Epithelial cell of esophagus (primary cell): ENCODE measurements around the gene CHADL.

Experiments used
- DNase-seq: peaks from one replicate; pipeline ENCODE4 v3.0.0; 2010; ENCODE audit warnings: low read depth
- H3K4me3 ChIP-seq: 2 replicates; pipeline ENCODE4 v1.5.1; 2011; ENCODE audit warnings: mild to moderate bottlenecking, low read length, control low read depth
- TF ChIP-seq, protein P1 (sequence below): IDR thresholded peaks from 2 replicates; pipeline ENCODE4 v1.5.1; 2011; ENCODE audit warnings: low read depth, mild to moderate bottlenecking, low read length, control low read depth, inconsistent platforms; ENCODE audit not compliant: insufficient read depth; ENCODE audit errors: missing control alignments

The CHADL gene

DNA sequence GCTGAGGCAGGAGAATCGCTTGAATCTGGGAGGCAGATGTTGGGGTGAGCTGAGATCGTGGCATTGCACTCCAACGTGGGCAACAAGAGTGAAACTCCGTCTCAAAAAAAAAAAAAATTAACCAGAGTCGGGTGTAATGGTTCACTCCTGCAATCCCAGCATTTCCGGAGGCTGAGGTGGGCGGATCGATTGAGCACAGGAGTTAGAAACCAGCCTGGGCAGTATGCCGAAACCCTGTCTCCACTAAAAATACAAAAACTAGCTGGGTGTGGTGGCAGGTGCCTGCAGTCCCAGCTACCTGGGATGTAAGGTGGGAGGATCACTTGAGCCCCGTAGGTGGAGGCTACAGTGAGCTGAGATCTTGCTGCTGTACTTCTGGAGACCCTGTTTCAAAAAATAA, 43.7 kb upstream of the CHADL start:
- peak; percentile 47 for DNase-seq
- TF ChIP-seq, protein P1, sequence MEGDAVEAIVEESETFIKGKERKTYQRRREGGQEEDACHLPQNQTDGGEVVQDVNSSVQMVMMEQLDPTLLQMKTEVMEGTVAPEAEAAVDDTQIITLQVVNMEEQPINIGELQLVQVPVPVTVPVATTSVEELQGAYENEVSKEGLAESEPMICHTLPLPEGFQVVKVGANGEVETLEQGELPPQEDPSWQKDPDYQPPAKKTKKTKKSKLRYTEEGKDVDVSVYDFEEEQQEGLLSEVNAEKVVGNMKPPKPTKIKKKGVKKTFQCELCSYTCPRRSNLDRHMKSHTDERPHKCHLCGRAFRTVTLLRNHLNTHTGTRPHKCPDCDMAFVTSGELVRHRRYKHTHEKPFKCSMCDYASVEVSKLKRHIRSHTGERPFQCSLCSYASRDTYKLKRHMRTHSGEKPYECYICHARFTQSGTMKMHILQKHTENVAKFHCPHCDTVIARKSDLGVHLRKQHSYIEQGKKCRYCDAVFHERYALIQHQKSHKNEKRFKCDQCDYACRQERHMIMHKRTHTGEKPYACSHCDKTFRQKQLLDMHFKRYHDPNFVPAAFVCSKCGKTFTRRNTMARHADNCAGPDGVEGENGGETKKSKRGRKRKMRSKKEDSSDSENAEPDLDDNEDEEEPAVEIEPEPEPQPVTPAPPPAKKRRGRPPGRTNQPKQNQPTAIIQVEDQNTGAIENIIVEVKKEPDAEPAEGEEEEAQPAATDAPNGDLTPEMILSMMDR: no peak
- peak overlapping the region; percentile 86 for H3K4me3 ChIP-seq

DNA sequence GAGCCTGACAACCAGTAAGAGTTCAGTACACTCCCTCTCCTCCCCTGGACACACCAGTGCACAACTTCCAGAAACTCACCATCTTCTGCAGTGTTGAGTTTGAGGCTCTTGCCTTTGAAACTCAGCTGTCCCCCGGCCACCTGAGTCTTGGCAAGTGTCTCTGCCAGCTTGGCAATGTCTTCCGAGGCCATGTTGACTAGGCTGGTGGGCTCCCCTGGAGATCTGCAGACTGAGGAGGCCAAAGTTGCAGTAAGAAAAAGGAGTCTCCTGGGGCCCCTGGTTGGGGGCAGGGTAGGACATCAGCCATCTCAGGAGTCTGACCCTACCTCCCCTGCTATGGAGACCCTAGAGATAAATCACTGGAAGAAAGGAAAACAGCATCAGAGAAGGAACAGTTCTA, 40.1 kb upstream of the CHADL start:
- no peak for DNase-seq
- H3K4me3 ChIP-seq: no peak overlapping the region
- TF ChIP-seq, protein P1: no peak

DNA sequence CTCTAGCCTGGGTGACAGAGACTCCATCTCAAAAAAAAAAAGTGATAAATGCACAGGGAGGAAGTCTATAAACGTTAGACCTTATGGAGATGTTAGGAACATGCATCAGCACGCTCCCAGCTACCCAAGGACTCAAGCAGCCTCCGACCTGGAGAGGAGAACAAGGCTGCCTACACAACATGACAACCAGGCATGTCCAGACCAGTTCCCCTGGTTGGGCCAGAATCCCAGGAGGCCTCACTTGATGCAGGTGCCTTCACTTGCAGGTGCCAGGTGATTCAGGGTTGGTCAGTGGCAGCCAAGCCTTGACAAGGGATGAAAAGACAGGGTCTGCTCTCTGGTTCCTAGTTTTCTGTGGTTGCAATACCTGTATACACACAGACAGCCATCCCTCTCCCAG, 39.3 kb upstream of the CHADL start:
- peak; percentile 100 for DNase-seq
- H3K4me3 ChIP-seq: no peak overlapping the region
- TF ChIP-seq, protein P1: no peak

DNA sequence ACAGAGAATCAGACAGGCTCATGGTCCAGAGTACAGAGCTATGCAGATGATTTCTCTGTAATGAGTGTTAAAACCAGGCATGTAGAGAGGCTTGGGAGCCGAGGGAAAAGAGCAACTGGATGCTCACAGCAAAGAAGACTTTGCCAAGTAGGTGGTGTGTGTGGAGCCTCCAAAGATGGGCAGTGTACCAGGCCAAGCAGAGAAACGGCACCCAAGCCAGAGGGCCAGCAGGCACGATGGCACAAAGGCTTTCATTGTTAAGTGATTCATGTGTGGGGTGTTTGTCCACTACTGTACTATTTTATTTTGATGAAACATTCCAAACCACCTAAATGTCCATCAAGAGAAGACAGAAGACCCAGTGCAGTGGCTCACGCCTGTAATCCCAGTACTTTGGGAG, 34.1 kb upstream of the CHADL start:
- H3K4me3 ChIP-seq: no peak overlapping the region
- TF ChIP-seq, protein P1: no peak
- no peak for DNase-seq

DNA sequence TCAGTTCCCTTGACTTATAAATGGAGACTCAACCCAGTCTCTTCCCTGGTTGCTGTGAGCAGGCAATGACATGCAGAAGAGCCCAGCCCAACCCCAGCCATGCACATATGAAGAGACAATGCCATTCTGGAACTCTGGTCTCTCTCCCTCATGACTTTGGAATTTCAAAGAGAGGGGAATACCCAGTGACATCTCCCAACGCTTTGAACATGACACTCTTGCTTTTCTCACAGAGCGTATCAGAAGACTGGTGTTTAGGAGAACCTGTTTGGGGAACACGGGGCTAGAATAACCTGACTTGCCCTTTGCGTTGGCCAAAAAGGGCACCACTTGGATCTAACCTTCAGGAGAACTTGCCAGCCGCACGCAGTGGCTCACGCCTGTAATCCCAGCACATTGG, 32.4 kb upstream of the CHADL start:
- TF ChIP-seq, protein P1: no peak
- DNase-seq: peak; percentile 61
- H3K4me3 ChIP-seq: no peak overlapping the region

DNA sequence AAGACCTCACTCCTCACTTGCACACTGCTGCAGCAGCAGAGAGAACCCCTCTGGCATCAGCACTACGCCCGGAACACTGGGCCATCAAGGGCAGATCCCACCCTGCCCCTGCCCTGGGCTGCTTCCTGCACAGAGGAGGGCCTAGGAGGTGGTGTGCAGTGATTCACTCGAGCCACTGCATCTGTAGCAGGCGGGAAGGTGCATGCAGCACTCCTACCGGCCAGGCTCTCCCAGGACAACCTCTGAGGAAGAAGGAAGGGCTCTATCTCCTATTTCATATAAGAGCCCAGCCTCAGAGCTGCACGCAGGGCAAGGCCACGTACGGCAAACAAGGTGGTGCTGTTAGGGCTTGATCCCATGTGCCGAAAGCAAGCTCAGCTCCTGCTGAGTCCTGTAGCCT, 31.1 kb upstream of the CHADL start:
- TF ChIP-seq, protein P1: peak; percentile 37
- H3K4me3 ChIP-seq: no peak overlapping the region
- peak; percentile 47 for DNase-seq

DNA sequence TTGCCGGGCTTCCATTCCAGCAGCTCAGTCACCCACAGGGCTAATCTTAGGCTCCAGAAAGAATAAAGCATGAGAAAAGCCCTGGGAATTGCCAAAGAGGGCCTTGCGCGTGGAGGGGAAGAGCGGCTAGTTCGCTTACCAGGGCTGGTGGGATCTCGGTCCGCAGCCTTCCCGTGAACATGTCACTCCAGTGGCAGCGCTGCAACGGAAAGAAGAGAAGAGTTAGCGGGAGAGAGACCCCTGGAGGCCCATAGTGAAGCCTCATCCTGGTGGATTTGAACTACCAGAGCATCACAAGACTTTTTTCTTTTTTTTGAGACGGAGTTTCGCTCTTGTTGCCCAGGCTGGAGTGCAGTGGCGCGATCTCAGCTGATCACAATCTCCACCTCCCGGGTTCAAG, 27.2 kb upstream of the CHADL start:
- H3K4me3 ChIP-seq: no peak overlapping the region
- TF ChIP-seq, protein P1: no peak
- DNase-seq: no peak
